AG04450 (cell line): Measurements from ENCODE around the gene KCNK15. TPM values are rescaled to one million over a fixed set of nuclear protein-coding genes. Genes with fewer than 3 reads are reported as not detected.

ENCODE experiments used
- CTCF ChIA-PET: fragments of 300-600, 350-600 bp; formaldehyde crosslinking; extraction: SDS; loops from one replicate; lab custom pipeline; 2022; ENCODE audit warnings: antibody characterized with exemption, inconsistent platforms; lab: Charles Lee
- POLR2A ChIA-PET: fragments of 350-600 bp; formaldehyde crosslinking; extraction: SDS; loops from one replicate; lab custom pipeline; 2021; ENCODE audit warnings: antibody characterized with exemption, inconsistent platforms; lab: Yijun Ruan, JAX
- DNase-seq: peaks from one replicate; pipeline ENCODE4 v3.0.0-alpha.2; 2011; ENCODE audit warnings: low read depth, low spot score
- H3K27ac ChIP-seq: one replicate; pipeline ENCODE4 v1.5.1; 2012; ENCODE audit warnings: low read depth, low read length, control low read depth
- H3K27me3 ChIP-seq: one replicate; pipeline ENCODE4 v1.6.0; 2012; ENCODE audit warnings: low read length; ENCODE audit not compliant: control insufficient read depth, insufficient read depth
- H3K4me3 ChIP-seq: 2 replicates; pipeline ENCODE4 v1.5.1; 2011; ENCODE audit warnings: mild to moderate bottlenecking, low read depth, low read length, control low read depth
- H3K9me3 ChIP-seq: 2 replicates; pipeline ENCODE4 v1.5.1; 2012; ENCODE audit warnings: low read length; ENCODE audit not compliant: control insufficient read depth, insufficient read depth
- polyA plus RNA-seq: library from polyadenylated mRNA; depleted of rRNA; stranded (reverse); fragments of >200 nt; gene quantifications from 2 replicates; pipeline ENCODE4 v1.2.3, GENCODE V29; 2011
- TF ChIP-seq, protein P1 (sequence below): IDR thresholded peaks from 2 replicates; pipeline ENCODE4 v1.5.1; 2011; ENCODE audit warnings: low read depth, low read length, control low read depth, inconsistent platforms

Gene KCNK15
- polyA plus RNA-seq, 1 experiment, result not detected

DNA sequence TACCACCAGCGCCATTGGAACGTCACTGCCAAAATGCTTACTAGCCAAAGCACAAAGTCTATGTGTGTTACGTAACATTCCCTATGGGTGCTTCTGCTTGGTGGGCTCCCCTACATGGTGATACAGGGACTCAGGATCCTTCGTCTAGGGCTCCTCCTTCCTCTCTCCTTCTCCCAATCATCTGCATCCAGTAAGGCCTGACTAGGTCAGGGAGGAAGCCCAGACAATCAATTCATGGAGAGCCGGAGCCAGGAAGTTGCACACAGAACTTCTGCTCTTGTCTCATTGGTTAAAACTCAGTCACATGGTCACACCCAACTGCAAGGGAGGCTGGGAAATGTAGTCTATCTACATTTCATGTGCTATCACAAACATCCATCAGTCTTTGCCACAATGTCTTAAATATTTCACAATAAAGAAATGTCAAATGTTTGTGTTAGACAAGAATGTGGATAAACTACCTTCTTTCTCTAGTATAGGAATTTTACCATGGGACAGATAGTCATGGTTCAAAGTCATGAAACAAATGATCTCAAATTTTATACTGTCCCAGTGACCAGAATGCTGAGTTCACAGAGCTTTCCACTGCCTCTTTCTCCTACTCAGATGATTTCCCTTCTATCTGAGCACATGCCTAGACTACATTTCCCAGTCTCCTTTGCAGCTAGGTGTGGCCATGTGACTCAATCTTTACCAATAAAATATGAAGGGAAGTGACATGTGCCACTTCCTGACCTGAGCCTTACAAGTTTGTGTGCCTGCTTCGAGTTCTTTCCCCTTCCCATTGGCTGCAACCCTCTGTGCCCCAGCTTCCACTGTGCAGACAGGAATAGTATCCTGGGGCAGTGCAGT is 9.3 kb upstream of the KCNK15 start:
- TF ChIP-seq, protein P1, sequence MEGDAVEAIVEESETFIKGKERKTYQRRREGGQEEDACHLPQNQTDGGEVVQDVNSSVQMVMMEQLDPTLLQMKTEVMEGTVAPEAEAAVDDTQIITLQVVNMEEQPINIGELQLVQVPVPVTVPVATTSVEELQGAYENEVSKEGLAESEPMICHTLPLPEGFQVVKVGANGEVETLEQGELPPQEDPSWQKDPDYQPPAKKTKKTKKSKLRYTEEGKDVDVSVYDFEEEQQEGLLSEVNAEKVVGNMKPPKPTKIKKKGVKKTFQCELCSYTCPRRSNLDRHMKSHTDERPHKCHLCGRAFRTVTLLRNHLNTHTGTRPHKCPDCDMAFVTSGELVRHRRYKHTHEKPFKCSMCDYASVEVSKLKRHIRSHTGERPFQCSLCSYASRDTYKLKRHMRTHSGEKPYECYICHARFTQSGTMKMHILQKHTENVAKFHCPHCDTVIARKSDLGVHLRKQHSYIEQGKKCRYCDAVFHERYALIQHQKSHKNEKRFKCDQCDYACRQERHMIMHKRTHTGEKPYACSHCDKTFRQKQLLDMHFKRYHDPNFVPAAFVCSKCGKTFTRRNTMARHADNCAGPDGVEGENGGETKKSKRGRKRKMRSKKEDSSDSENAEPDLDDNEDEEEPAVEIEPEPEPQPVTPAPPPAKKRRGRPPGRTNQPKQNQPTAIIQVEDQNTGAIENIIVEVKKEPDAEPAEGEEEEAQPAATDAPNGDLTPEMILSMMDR, result no peak
- Histone ChIP-seq H3K27ac (no peak overlapping the region), H3K27me3 (peaks cover 9% of the 10 kb centered on the region), H3K9me3 (no peaks in the 10 kb centered on the region), H3K4me3 (no peak overlapping the region)
- POLR2A ChIA-PET, result interaction anchor here (1.0 kb wide), 1 partner anchor 51 kb away, joined by 5 read pairs; no protein-coding TSS in a partner anchor
- CTCF ChIA-PET, result interaction anchor here (0.5 to 1.8 kb wide), 4 partner anchors 11 to 326 kb away, joined by 3 to 11 read pairs (median 6); no protein-coding TSS in a partner anchor
- DNase-seq, result no peak

DNA sequence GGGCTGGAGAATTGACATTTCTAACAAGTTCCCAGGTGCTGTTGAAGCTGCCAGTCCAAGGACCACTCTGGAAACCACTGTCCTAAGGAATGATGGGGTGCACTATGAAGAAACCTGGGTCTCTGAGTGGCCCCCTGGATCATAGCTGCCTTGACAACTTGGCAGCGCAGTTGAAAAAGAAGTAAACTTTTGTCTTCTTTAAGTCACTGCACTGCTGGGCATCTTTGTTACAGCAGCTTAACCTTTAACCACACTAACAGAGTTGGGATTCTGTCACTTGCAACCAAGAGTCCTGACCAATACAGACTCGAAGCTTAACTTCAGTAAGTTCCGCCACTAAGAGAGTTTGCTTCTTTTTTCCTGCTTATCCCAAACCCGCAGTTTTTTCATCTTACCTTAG is 8.5 kb upstream of the KCNK15 start:
- Histone ChIP-seq H3K9me3 (no peaks in the 10 kb centered on the region), H3K27me3 (peaks cover 15% of the 10 kb centered on the region), H3K4me3 (no peak overlapping the region), H3K27ac (no peak overlapping the region)
- POLR2A ChIA-PET, result interaction anchor here (1.0 kb wide), 1 partner anchor 52 kb away, joined by 5 read pairs; no protein-coding TSS in a partner anchor
- no peak for DNase-seq
- CTCF ChIA-PET, result interaction anchor here (0.5 to 1.8 kb wide), 4 partner anchors 10 to 325 kb away, joined by 3 to 11 read pairs (median 6); no protein-coding TSS in a partner anchor
- TF ChIP-seq, protein P1, result no peak

DNA sequence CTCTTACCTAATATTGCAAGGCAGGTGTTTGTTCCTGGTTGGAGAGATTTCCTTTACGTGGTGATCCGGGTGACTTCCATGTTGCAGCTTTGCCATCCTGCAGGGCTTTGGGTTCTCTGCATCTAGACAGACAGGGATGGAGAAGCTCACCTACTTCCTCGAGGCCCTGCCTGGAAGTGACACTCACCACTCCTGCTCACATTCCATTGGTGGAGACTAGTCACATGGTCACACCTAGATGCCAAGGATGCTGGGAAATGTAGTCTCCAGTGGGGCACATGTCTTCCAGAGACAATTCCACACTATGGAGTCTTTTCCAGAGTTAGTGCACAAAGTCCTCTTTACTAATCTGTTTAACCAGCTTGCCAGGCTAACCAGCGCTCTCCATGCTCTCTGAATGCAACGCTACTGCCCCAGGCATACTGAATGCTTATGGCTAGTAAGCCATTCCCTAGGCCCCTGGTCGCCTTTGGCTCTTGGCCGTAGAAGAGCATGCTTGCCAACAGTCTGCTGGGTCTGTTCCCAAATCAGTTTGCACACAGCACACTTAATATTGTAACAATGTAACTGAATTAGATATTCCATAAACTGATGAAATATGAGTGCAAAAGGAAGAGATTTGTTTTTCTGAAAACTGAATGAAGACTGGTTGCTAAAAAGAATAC is 6.7 kb upstream of the KCNK15 start:
- TF ChIP-seq, protein P1, result no peak
- H3K4me3 ChIP-seq, result no peak overlapping the region
- peaks cover 32% of the 10 kb centered on the region for H3K27me3 ChIP-seq
- no peak overlapping the region for H3K27ac ChIP-seq
- POLR2A ChIA-PET, result no interaction called here
- no peak for DNase-seq
- CTCF ChIA-PET, result interaction anchor here (0.6 to 2.0 kb wide), 3 partner anchors 9 to 53 kb away, joined by 4 to 15 read pairs (median 7); no protein-coding TSS in a partner anchor
- no peaks in the 10 kb centered on the region for H3K9me3 ChIP-seq

DNA sequence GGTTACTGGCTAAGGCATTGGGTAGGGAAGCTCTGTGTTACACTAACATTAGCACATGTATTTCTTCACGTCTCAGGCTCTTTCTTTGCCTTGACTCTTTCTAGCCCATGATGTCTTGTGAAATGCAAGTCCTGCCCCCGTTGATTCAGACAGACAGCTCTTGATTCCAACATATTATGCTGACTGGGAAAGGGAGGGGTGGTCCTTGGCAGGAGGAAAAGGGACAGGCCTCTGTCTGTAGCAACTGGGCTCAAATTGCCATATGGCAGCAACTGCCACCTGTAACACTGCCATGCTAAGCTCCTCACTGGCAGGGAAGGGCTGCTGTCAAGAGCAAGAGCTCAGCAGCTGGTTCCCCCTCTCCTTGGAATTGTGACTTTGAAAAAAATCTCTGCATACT is 5.7 kb upstream of the KCNK15 start:
- TF ChIP-seq, protein P1, result no peak
- POLR2A ChIA-PET, result no interaction called here
- CTCF ChIA-PET, result interaction anchor here (2.0 kb wide), 1 partner anchor 8 kb away, joined by 15 read pairs; no protein-coding TSS in a partner anchor

More for the DNA sequence above, 5.7 kb upstream of the KCNK15 start:
- Histone ChIP-seq H3K4me3 (no peak overlapping the region), H3K27me3 (peaks cover 42% of the 10 kb centered on the region), H3K9me3 (no peaks in the 10 kb centered on the region), H3K27ac (no peak overlapping the region)
- no peak for DNase-seq
